Neutrophil (primary cell): ENCODE measurements around the gene OSER1.

Experiments
- H3K27ac ChIP-seq: fragments of 200-600 bp; sonication (generic); 2 replicates; pipeline ENCODE4 v1.5.1; 2016; ENCODE audit warnings: mild to moderate bottlenecking, moderate library complexity
- H3K27me3 ChIP-seq: fragments of 200-600 bp; sonication (generic); 2 replicates; pipeline ENCODE4 v1.6.0; 2016; ENCODE audit warnings: mild to moderate bottlenecking
- H3K36me3 ChIP-seq: fragments of 200-600 bp; sonication (generic); 2 replicates; pipeline ENCODE4 v1.5.1; 2017
- H3K4me1 ChIP-seq, 2 experiments: fragments of 200-600 bp in 1 of 2; sonication (generic) in 1 of 2; 1 replicate in 1 of 2; 2 replicates in 1 of 2; pipeline versions ENCODE4 v1.5.1 to v1.6.1; 2013 to 2016; ENCODE audit warnings: low read depth in 1 of 2, low read length in 1 of 2, mild to moderate bottlenecking in 1 of 2, moderate library complexity in 1 of 2; ENCODE audit not compliant: control insufficient read depth in 1 of 2, insufficient read depth in 1 of 2
- H3K4me3 ChIP-seq, 2 experiments: fragments of 200-600 bp in 1 of 2; sonication (generic) in 1 of 2; 1 replicate in 1 of 2; 2 replicates in 1 of 2; pipeline ENCODE4 v1.5.1; 2013 to 2016; ENCODE audit warnings: low read depth in 1 of 2, low read length in 1 of 2, mild to moderate bottlenecking in 1 of 2, moderate library complexity in 1 of 2
- H3K9me3 ChIP-seq: fragments of 200-600 bp; sonication (generic); 2 replicates; pipeline ENCODE4 v1.5.1; 2016
- CTCF ChIP-seq: fragments of 200-600 bp; sonication (generic); IDR thresholded peaks from 2 replicates; pipeline ENCODE4 v1.5.1; 2016; ENCODE audit warnings: antibody characterized with exemption

OSER1 gene

GRCh38 chr20:44188752-44189151 is 21.8 kb downstream of the OSER1 start:
- Histone ChIP-seq H3K9me3 (no peaks in the 10 kb centered on the region), H3K4me3 (no peak overlapping the region), H3K27ac (no peak overlapping the region), H3K4me1 (peaks cover 8% of the 10 kb centered on the region in 2 experiments), H3K27me3 (peaks cover 74% of the 10 kb centered on the region), H3K36me3 (no peaks in the 10 kb centered on the region)
- no peak for TF ChIP-seq CTCF

GRCh38 chr20:44187772-44188709 is 22.5 kb downstream of the OSER1 start:
- TF ChIP-seq CTCF: no peak
- H3K36me3 ChIP-seq: no peaks in the 10 kb centered on the region
- no peak overlapping the region for H3K4me3 ChIP-seq
- no peaks in the 10 kb centered on the region for H3K9me3 ChIP-seq
- H3K27ac ChIP-seq: no peak overlapping the region
- peaks cover 8% of the 10 kb centered on the region in 2 experiments for H3K4me1 ChIP-seq
- peaks cover 81% of the 10 kb centered on the region for H3K27me3 ChIP-seq

- Histone ChIP-seq H3K4me1 (peaks cover 8% of the 10 kb centered on the region in 2 experiments), H3K27ac (no peak within 1 kb of the TSS), H3K4me3 (no peak within 1 kb of the TSS), H3K27me3 (peaks cover 84% of the 10 kb centered on the region), H3K36me3 (no peaks in the 10 kb centered on the region), H3K9me3 (no peaks in the 10 kb centered on the region)
- TF ChIP-seq CTCF: no peak
Measured at GRCh38 chr20:44187054-44187771, 23.4 kb downstream of the OSER1 start, which contains the start of gene JPH2. Gene JPH2 (minus strand): TSS chr20:44187188. CDS start chr20:44186705, 483 bp downstream.

GRCh38 chr20:44186674-44187053 is 23.9 kb downstream of the OSER1 start:
- Histone ChIP-seq H3K27me3 (peaks cover 90% of the 10 kb centered on the region), H3K36me3 (no peaks in the 10 kb centered on the region), H3K9me3 (no peaks in the 10 kb centered on the region), H3K4me3 (no peak overlapping the region), H3K4me1 (peaks cover 8% of the 10 kb centered on the region in 2 experiments), H3K27ac (no peak overlapping the region)
- no peak for TF ChIP-seq CTCF

GRCh38 chr20:44186201-44186600 is 24.4 kb downstream of the OSER1 start:
- H3K36me3 ChIP-seq: no peaks in the 10 kb centered on the region
- H3K9me3 ChIP-seq: no peaks in the 10 kb centered on the region
- H3K27ac ChIP-seq: no peak overlapping the region
- no peak for TF ChIP-seq CTCF
- no peak overlapping the region for H3K4me3 ChIP-seq
- H3K27me3 ChIP-seq: peaks cover 93% of the 10 kb centered on the region
- peaks cover 8% of the 10 kb centered on the region in 2 experiments for H3K4me1 ChIP-seq
